Stimulated activated CD8-positive, alpha-beta memory T cell treated with anti-CD3 and anti-CD28 coated beads, Interleukin-2, amount 100 ng/mL, for 48 hours (primary cell): ENCODE data around the gene ZNF248.
"Not testable (repeated sequence)": the region's sequence is repeated elsewhere in the genome, so short reads cannot be mapped to it uniquely, and the experiment has no call there.

Experiments used
- DNase-seq, 2 donors: peaks; one replicate each; pipeline ENCODE4 v3.0.0-alpha.2; 2020; ENCODE audit warnings: low read depth in 2 of 2

Gene ZNF248

GRCh38 chr10:37857287-37858211, at the start of gene ZNF248:
TSS of gene ZNF248 (minus strand) at chr10:37857610. CDS start at chr10:37856310, 1,300 bp downstream.
- DNase-seq = peak; percentile 88 to 90

- DNase-seq = no peak
Measured at GRCh38 chr10:37906382-37906781, 49.0 kb upstream of the ZNF248 start.

GRCh38 chr10:37896436-37896835, 39.0 kb upstream of the ZNF248 start:
- no peak for DNase-seq

GRCh38 chr10:37895674-37896073, 38.3 kb upstream of the ZNF248 start:
- no peak for DNase-seq

- DNase-seq = no peak
Measured at GRCh38 chr10:37885850-37886249, 28.4 kb upstream of the ZNF248 start.

- no peak for DNase-seq
Measured at GRCh38 chr10:37872955-37873354, 15.5 kb upstream of the ZNF248 start.

- no peak for DNase-seq
Measured at GRCh38 chr10:37872283-37872682, 14.9 kb upstream of the ZNF248 start.

- no peak for DNase-seq
Measured at GRCh38 chr10:37871568-37872251, 14.3 kb upstream of the ZNF248 start.

- no peak for DNase-seq
Measured at GRCh38 chr10:37871143-37871542, 13.7 kb upstream of the ZNF248 start.

GRCh38 chr10:37868796-37869195, 11.4 kb upstream of the ZNF248 start:
- DNase-seq = no peak

- no peak for DNase-seq
Measured at GRCh38 chr10:37865957-37866803, 8.8 kb upstream of the ZNF248 start.

- no peak for DNase-seq
Measured at GRCh38 chr10:37865264-37865663, 7.9 kb upstream of the ZNF248 start.

- no peak for DNase-seq
Measured at GRCh38 chr10:37860494-37861190, 3.2 kb upstream of the ZNF248 start.

- not testable (repeated sequence) for DNase-seq
Measured at GRCh38 chr10:37859270-37859669, 1.9 kb upstream of the ZNF248 start.

- peak; percentile 5 to 7 for DNase-seq
Measured at GRCh38 chr10:37856881-37857286, 526 bp downstream of the ZNF248 start.

GRCh38 chr10:37855636-37856035, 1.8 kb downstream of the ZNF248 start:
- no peak for DNase-seq

- DNase-seq = no peak
Measured at GRCh38 chr10:37854626-37855025, 2.8 kb downstream of the ZNF248 start.

GRCh38 chr10:37844644-37845043, 12.8 kb downstream of the ZNF248 start:
- DNase-seq = no peak

GRCh38 chr10:37839243-37839642, 18.2 kb downstream of the ZNF248 start:
- DNase-seq = no peak

- no peak for DNase-seq
Measured at GRCh38 chr10:37831495-37832333, 25.7 kb downstream of the ZNF248 start.
